ENCODE results near the gene HAO1.

HAO1 gene

GRCh38 chr20:7940341-7940740 is at the start of gene HAO1:
Gene HAO1, minus strand, starts transcription at chr20:7940458. Its CDS starts 36 bp downstream, at chr20:7940422.
- Histone ChIP-seq H3K9ac (ENCODE audit: insufficient read length) (no peak within 1 kb of the TSS), H3K9me3 (ENCODE audit: low read depth, low read length) (no peaks in the 10 kb centered on the region), H3K4me3 (no peak within 1 kb of the TSS), H3K36me3 (ENCODE audit: insufficient read depth, low read length) (no peaks in the 10 kb centered on the region), H3K27ac (no peak within 1 kb of the TSS)
- no peak for DNase-seq (ENCODE audit: low read depth, low spot score)
- no peak for TF ChIP-seq EZH2 (IDR thresholded peaks at IDR 0.05)
- TF ChIP-seq FOXP2 (optimal IDR thresholded peaks at IDR 0.05; ENCODE audit: control extremely low read depth, extremely low read length, insufficient read depth) = no peak
- TF ChIP-seq POLR2AphosphoS5 (IDR thresholded peaks at IDR 0.05; ENCODE audit: borderline replicate concordance, low read depth, low read length) = no peak

DNA sequence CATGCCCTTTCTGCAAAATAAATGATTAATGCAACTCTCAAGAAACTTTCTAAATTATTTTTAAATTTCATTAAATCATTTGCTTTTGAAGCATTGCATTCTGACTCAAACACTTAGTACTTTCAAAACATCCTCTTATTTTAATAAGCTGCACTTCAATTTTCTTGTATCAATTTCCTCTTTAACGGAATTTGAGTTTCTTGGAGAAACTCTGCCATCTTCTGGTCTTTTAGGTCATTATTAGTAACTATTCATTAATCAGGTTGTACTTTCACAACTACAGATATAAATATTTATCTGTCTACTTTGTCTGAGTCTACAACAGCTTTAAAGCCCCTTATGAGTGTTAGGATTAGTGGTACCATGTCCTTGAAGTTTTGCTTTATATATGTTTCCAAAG is 49.1 kb upstream of the HAO1 start:
- Histone ChIP-seq H3K27ac (no peak overlapping the region), H3K4me3 (no peak overlapping the region), H3K36me3 (ENCODE audit: insufficient read depth, low read length) (peaks cover 6% of the 10 kb centered on the region), H3K9ac (ENCODE audit: insufficient read length) (no peak overlapping the region), H3K9me3 (ENCODE audit: low read depth, low read length) (no peaks in the 10 kb centered on the region)
- DNase-seq (ENCODE audit: low read depth, low spot score) = no peak
- TF ChIP-seq POLR2AphosphoS5 (IDR thresholded peaks at IDR 0.05; ENCODE audit: borderline replicate concordance, low read depth, low read length) = no peak
- TF ChIP-seq FOXP2 (optimal IDR thresholded peaks at IDR 0.05; ENCODE audit: control extremely low read depth, extremely low read length, insufficient read depth) = no peak
- TF ChIP-seq EZH2 (IDR thresholded peaks at IDR 0.05) = no peak

DNA sequence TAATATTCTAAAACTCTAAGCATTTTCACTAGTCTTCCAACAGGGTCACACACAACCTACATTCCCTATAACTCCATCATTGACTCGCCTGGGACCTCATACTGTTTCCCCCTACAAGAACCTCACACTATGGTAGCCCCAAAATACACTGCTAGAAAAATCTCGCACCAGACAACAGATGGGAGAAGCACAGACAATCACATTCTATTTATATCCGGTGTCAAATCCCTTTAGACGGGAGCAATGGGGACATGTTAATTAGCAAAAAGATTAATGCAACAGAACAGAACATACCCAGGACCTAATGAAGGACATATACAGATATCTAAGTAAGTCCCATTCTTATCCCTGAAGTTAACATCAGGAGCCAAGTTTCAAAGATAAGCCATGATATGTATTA is 45.7 kb upstream of the HAO1 start:
- no peak overlapping the region for H3K27ac ChIP-seq
- TF ChIP-seq FOXP2 (optimal IDR thresholded peaks at IDR 0.05; ENCODE audit: control extremely low read depth, extremely low read length, insufficient read depth) = no peak
- TF ChIP-seq POLR2AphosphoS5 (IDR thresholded peaks at IDR 0.05; ENCODE audit: borderline replicate concordance, low read depth, low read length) = no peak
- no peak for TF ChIP-seq EZH2 (IDR thresholded peaks at IDR 0.05)
- H3K36me3 ChIP-seq (ENCODE audit: insufficient read depth, low read length) = peaks cover 8% of the 10 kb centered on the region
- no peak overlapping the region for H3K4me3 ChIP-seq
- DNase-seq (ENCODE audit: low read depth, low spot score) = no peak
- H3K9ac ChIP-seq (ENCODE audit: insufficient read length) = no peak overlapping the region
- H3K9me3 ChIP-seq (ENCODE audit: low read depth, low read length) = no peaks in the 10 kb centered on the region

GRCh38 chr20:7984192-7984591 is 43.9 kb upstream of the HAO1 start:
- Histone ChIP-seq H3K9me3 (ENCODE audit: low read depth, low read length) (no peaks in the 10 kb centered on the region), H3K27ac (no peak overlapping the region), H3K9ac (ENCODE audit: insufficient read length) (no peak overlapping the region), H3K36me3 (ENCODE audit: insufficient read depth, low read length) (peaks cover 8% of the 10 kb centered on the region), H3K4me3 (no peak overlapping the region)
- TF ChIP-seq POLR2AphosphoS5 (IDR thresholded peaks at IDR 0.05; ENCODE audit: borderline replicate concordance, low read depth, low read length) (no peak), EZH2 (IDR thresholded peaks at IDR 0.05) (no peak), FOXP2 (optimal IDR thresholded peaks at IDR 0.05; ENCODE audit: control extremely low read depth, extremely low read length, insufficient read depth) (no peak)
- no peak for DNase-seq (ENCODE audit: low read depth, low spot score)

DNA sequence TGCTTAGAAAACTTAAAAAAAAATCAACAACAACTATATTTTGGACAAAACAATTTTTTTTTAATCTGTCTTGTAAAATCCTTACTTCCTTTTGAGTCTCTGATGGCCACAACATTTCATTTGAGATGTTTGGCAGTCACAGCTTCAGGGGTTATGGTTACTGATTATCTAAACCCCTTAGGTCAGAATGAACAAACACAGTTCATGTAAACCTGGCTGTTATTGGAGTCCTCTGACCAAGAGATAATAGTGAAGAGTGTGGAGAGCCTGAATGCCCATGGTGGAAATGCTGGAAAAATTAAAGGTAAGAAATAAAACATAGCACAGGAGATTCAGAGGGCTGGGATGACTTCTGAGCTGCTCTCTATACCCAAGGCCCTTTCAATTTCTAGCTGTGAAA is 41.1 kb upstream of the HAO1 start:
- H3K36me3 ChIP-seq (ENCODE audit: insufficient read depth, low read length) = peaks cover 8% of the 10 kb centered on the region
- H3K4me3 ChIP-seq = no peak overlapping the region
- no peak for DNase-seq (ENCODE audit: low read depth, low spot score)
- H3K9me3 ChIP-seq (ENCODE audit: low read depth, low read length) = no peaks in the 10 kb centered on the region
- TF ChIP-seq POLR2AphosphoS5 (IDR thresholded peaks at IDR 0.05; ENCODE audit: borderline replicate concordance, low read depth, low read length) (no peak), EZH2 (IDR thresholded peaks at IDR 0.05) (no peak), FOXP2 (optimal IDR thresholded peaks at IDR 0.05; ENCODE audit: control extremely low read depth, extremely low read length, insufficient read depth) (no peak)
- no peak overlapping the region for H3K9ac ChIP-seq (ENCODE audit: insufficient read length)
- H3K27ac ChIP-seq = no peak overlapping the region

GRCh38 chr20:7980332-7981046 is 40.2 kb upstream of the HAO1 start:
- H3K27ac ChIP-seq = no peak overlapping the region
- H3K9ac ChIP-seq (ENCODE audit: insufficient read length) = no peak overlapping the region
- peaks cover 8% of the 10 kb centered on the region for H3K36me3 ChIP-seq (ENCODE audit: insufficient read depth, low read length)
- H3K4me3 ChIP-seq = no peak overlapping the region
- TF ChIP-seq FOXP2 (optimal IDR thresholded peaks at IDR 0.05; ENCODE audit: control extremely low read depth, extremely low read length, insufficient read depth) (no peak), EZH2 (IDR thresholded peaks at IDR 0.05) (no peak), POLR2AphosphoS5 (IDR thresholded peaks at IDR 0.05; ENCODE audit: borderline replicate concordance, low read depth, low read length) (no peak)
- no peaks in the 10 kb centered on the region for H3K9me3 ChIP-seq (ENCODE audit: low read depth, low read length)
- DNase-seq (ENCODE audit: low read depth, low spot score) = no peak

DNA sequence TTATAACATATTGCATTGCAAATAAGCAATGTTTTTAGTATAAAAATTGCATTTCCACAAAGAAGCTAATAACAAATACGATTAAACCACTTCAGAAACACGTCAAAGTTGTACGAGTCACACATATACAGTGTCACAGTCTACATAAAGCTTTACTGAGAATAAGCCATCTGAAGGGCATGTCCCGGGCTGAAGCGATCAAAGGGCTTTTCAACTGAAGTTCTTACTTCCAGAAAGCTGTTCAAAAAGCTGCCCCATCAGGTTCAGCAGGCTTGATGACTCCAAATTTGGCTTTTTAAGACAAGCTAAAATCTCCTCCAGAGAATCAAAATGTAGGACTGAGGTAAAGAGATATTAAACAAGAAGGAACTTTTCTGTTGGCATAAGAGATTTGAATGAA is 37.5 kb upstream of the HAO1 start:
- H3K9me3 ChIP-seq (ENCODE audit: low read depth, low read length) = no peaks in the 10 kb centered on the region
- H3K36me3 ChIP-seq (ENCODE audit: insufficient read depth, low read length) = peaks cover 8% of the 10 kb centered on the region
- no peak overlapping the region for H3K4me3 ChIP-seq
- no peak overlapping the region for H3K27ac ChIP-seq
- no peak for TF ChIP-seq POLR2AphosphoS5 (IDR thresholded peaks at IDR 0.05; ENCODE audit: borderline replicate concordance, low read depth, low read length)
- TF ChIP-seq FOXP2 (optimal IDR thresholded peaks at IDR 0.05; ENCODE audit: control extremely low read depth, extremely low read length, insufficient read depth) = no peak
- no peak for TF ChIP-seq EZH2 (IDR thresholded peaks at IDR 0.05)
- H3K9ac ChIP-seq (ENCODE audit: insufficient read length) = no peak overlapping the region
- DNase-seq (ENCODE audit: low read depth, low spot score) = no peak

DNA sequence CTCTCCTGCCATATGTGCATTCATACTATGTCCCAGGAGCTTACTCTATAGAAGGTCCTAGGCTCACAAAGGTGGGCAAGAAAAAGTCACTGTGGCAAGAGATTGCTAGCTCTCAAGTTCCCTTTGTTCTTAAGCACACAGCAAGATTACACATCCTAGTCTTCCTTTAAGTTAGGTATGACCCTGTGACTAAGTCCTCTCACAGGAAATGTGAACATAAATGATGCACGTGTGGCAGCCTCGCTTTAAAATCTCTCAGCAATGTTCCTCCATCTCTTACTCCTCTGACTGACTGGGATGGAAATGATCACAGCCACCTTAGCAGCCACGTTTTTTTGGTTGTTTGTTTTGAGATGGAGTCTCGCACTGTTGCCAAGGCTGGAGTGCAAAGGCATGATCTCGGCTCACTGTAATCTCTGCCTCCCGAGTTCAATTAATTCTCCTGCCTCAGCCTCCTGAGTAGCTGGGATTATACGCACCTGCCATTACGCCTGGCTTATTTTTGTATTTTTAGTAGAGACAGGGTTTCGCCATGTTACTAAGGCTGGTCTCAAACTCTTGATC is 35.7 kb upstream of the HAO1 start:
- Histone ChIP-seq H3K36me3 (ENCODE audit: insufficient read depth, low read length) (no peaks in the 10 kb centered on the region), H3K27ac (no peak overlapping the region), H3K4me3 (no peak overlapping the region), H3K9ac (ENCODE audit: insufficient read length) (no peak overlapping the region), H3K9me3 (ENCODE audit: low read depth, low read length) (no peaks in the 10 kb centered on the region)
- no peak for TF ChIP-seq POLR2AphosphoS5 (IDR thresholded peaks at IDR 0.05; ENCODE audit: borderline replicate concordance, low read depth, low read length)
- no peak for TF ChIP-seq FOXP2 (optimal IDR thresholded peaks at IDR 0.05; ENCODE audit: control extremely low read depth, extremely low read length, insufficient read depth)
- TF ChIP-seq EZH2 (IDR thresholded peaks at IDR 0.05) = no peak
- no peak for DNase-seq (ENCODE audit: low read depth, low spot score)
